ENCODE measurements around the gene CCDC183. TPM values are rescaled to one million over a fixed set of nuclear protein-coding genes. Genes with fewer than 3 reads are reported as not detected.

CCDC183 gene
- total and polyA plus RNA-seq, 10 of the 15 experiments (the other 5 are each of a cell fraction or from before 2014, with no cell fraction given), result 0.04 to 1.2 (median 0.55) TPM; not detected in 5

- TF ChIP-seq EP300 (IDR thresholded peaks at IDR 0.05; ENCODE audit: borderline replicate concordance in 1 of 2, control insufficient read depth in 1 of 2, low read depth in 2 of 2, low read length in 2 of 2) (no peak), MEF2B (IDR thresholded peaks at IDR 0.05; ENCODE audit: partially characterized antibody, poor library complexity, severe bottlenecking) (no peak), RELA (IDR thresholded peaks at IDR 0.05; ENCODE audit: borderline replicate concordance, partially characterized antibody) (no peak), FOS (IDR thresholded peaks at IDR 0.05; ENCODE audit: borderline replicate concordance, extremely low read depth, insufficient read length) (no peak), SREBF1 (IDR thresholded peaks at IDR 0.05; ENCODE audit: low read length) (no peak), IKZF1 (conservative IDR thresholded peaks at IDR 0.05) (no peak), RAD21 (IDR thresholded peaks at IDR 0.05; ENCODE audit: insufficient read depth, low read depth, low read length) (no peak), PRDM15 (CRISPR knock-in tag; IDR thresholded peaks at IDR 0.05) (no peak), YY1 (IDR thresholded peaks at IDR 0.05; ENCODE audit: low read depth, low read length) (no peak), MEF2A (IDR thresholded peaks at IDR 0.05; ENCODE audit: insufficient read depth, low read depth, low read length) (no peak), SMAD5 (IDR thresholded peaks at IDR 0.05; ENCODE audit: low read depth) (no peak), BCL3 (IDR thresholded peaks at IDR 0.05; ENCODE audit: borderline replicate concordance, insufficient read depth, low read depth, low read length, poor library complexity, severe bottlenecking) (no peak)
- TF ChIP-seq, protein P1, sequence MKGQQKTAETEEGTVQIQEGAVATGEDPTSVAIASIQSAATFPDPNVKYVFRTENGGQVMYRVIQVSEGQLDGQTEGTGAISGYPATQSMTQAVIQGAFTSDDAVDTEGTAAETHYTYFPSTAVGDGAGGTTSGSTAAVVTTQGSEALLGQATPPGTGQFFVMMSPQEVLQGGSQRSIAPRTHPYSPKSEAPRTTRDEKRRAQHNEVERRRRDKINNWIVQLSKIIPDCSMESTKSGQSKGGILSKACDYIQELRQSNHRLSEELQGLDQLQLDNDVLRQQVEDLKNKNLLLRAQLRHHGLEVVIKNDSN (IDR thresholded peaks at IDR 0.05; ENCODE audit: borderline replicate concordance, extremely low read length, insufficient read depth, low read depth, low read length), result no peak
- POLR2A ChIA-PET, result no interaction called here
- Histone ChIP-seq H3K9me3 (replicated peaks; ENCODE audit: control insufficient read depth, insufficient read depth, low read length) (peaks cover 5% of the 10 kb centered on the region), H3K4me2 (ENCODE audit: control insufficient read depth, insufficient read depth) (no peak overlapping the region), H3K27me3 (replicated peaks in 1 of 2; ENCODE audit: control insufficient read depth in 2 of 2, insufficient read depth in 2 of 2, low read length in 1 of 2) (peaks cover 0 to 5% of the 10 kb centered on the region in 2 experiments; a peak in 2 of 4 replicates), H2AFZ (ENCODE audit: control insufficient read depth, low read depth, low read length) (no peak overlapping the region), H3K36me3 (ENCODE audit: control insufficient read depth in 2 of 2, insufficient read depth in 2 of 2, low read length in 1 of 2) (no peaks in the 10 kb centered on the region), H3K4me3 (no peak overlapping the region), H4K20me1 (ENCODE audit: control insufficient read depth, insufficient read depth) (no peaks in the 10 kb centered on the region), H3K4me1 (ENCODE audit: control insufficient read depth, insufficient read depth, low read length) (peaks cover 8% of the 10 kb centered on the region), H3K79me2 (ENCODE audit: control insufficient read depth, insufficient read depth, low read length) (no peaks in the 10 kb centered on the region), H3K27ac (ENCODE audit: control insufficient read depth, insufficient read depth) (no peak overlapping the region), H3K9ac (ENCODE audit: control insufficient read depth, insufficient read depth, low read length) (no peak overlapping the region)
- DNase-seq (ENCODE audit: low read depth, low spot score) (no peak), FAIRE-seq (no peak), ATAC-seq (no peak)
- intact Hi-C loops (cut with micrococcal nuclease; ENCODE audit: unreplicated experiment) (no loop called here), in situ Hi-C loops (cut with MboI) (no loop called here)
- RAD21 ChIA-PET (ENCODE audit: unreplicated experiment), result no interaction called here
- SMC1A ChIA-PET (ENCODE audit: uncharacterized antibody, unreplicated experiment), result no interaction called here
- CTCF ChIA-PET, result no interaction called here
- BruUV-seq (replicated peaks), result no TSS peak
- 42% methylated on average over 17 of the region's 18 CpGs for WGBS (ENCODE audit: insufficient coverage, insufficient replicate concordance, low lambda C conversion rate, missing lambda C conversion rate)
These were observed 49.5 kb upstream of the CCDC183 start for GRCh38 chr9:136746621-136747020.
